Dermis blood vessel endothelial cell (primary cell): ENCODE measurements around the gene KPNB1. TPM values are rescaled to one million over a fixed set of nuclear protein-coding genes. Genes with fewer than 3 reads are reported as not detected.
A peak's percentile ranks its signal among the peaks of the same experiment; 100 is the strongest.

Experiments used
- DNase-seq: peaks from one replicate; pipeline ENCODE4 v3.0.0; 2010
- total RNA-seq: library from RNA; depleted of rRNA; stranded (reverse); fragments of >200 nt; gene quantifications from 2 replicates; pipeline ENCODE4 v1.2.3, GENCODE V29; 2014

The KPNB1 gene
- 394 and 596 TPM in 2 replicates for total RNA-seq

DNA sequence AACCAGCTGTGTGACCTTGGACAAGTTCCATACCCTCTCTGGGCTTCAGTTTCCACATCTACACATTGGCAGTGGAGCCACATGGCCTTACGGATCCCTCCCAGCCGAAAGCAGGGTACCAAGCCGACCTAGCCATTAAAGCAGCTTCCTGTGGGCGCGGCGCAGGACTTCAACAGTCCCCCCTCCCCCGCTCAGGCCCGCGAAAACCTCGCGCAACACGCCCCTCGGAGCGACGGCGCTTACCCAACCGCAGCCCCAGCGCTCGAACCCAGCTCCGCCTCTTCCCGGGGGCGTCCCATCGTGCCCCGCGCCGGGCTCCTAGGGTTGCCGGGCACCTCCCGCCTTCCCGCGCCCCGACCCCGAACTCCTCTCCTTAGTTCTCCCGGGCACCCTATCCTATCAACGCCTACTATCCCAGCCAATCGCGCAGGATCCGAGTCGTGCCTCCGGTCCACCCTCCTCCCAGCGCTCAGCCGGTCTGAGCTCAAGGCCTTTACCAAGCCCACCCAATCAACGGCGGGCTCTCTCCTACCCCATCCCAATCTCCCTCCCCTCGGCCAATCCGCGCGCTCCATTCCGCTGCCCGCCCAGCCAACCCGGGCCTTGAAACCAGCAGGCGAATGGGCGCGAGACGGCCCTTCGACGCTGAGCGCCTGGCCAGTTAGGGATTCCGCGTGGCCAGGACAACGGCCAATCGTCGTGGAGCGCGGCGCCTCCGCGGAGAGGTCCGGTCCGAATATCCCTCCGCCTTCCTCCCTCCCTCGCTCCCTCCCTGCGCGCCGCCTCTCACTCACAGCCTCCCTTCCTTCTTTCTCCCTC, at the start of gene KPNB1:
Gene KPNB1 (plus strand): TSS at position 767 of the 819 bp plus-strand sequence. CDS start 326 bp downstream, outside the sequence.
- DNase-seq: peak; percentile 100

DNA sequence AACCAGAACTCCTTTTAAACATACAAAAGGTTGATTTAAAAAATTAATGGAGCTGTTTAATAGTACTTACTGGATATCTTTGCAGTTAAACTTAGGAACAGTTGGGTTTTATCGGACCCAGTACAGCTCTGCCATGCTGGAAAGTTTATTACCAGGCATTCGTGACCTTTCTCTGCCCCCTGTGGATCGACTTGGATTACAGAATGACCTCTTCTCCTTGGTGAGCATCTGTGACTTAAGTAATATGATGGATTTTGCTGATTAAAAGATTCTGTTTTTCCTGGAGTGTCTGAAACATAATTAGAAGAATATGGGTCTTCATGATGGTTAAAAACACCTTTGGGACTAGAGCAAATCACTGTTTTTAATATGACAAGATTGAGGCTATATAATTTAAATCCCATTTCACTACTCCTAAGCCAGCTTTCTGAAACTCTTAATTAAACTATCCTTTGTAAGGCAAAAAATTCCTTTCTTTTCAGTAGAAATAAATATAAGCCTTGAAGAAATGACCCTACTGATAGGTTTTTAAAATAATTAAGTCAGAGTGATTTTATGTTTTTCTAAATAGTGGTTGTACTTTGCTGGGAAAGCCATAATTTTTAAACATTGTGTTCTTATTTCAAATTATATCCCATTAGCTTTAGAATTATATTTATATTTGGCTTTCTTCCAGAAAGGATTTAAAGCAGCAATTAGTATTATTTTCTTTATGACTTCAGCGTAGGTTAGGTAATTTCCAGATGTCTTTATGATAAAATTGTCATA, 45.7 kb upstream of the KPNB1 start:
- no peak for DNase-seq

- peak; percentile 57 for DNase-seq
Measured at GRCh38 chr17:47604598-47604927, 45.2 kb upstream of the KPNB1 start.

GRCh38 chr17:47605011-47605410, 44.7 kb upstream of the KPNB1 start:
- no peak for DNase-seq

DNA sequence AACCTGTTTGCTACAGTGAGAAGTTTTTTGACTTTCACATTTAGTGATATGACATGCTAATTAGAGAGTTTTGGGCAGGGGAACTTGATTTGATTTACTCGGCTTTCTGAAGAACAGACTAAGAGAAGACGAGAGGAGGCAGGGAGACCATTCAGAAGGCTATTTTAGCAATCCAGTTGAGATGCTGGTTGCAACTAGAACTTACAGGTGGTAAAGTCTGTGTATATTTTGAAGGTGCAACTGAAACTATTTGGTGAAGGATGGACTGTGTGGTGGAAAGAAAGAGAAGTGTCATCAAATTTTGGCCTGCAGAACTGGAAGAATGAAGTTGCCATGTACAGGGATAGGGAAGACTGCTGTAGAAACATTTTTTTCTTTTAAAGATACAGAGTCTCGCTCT, 42.2 kb upstream of the KPNB1 start:
- no peak for DNase-seq

DNA sequence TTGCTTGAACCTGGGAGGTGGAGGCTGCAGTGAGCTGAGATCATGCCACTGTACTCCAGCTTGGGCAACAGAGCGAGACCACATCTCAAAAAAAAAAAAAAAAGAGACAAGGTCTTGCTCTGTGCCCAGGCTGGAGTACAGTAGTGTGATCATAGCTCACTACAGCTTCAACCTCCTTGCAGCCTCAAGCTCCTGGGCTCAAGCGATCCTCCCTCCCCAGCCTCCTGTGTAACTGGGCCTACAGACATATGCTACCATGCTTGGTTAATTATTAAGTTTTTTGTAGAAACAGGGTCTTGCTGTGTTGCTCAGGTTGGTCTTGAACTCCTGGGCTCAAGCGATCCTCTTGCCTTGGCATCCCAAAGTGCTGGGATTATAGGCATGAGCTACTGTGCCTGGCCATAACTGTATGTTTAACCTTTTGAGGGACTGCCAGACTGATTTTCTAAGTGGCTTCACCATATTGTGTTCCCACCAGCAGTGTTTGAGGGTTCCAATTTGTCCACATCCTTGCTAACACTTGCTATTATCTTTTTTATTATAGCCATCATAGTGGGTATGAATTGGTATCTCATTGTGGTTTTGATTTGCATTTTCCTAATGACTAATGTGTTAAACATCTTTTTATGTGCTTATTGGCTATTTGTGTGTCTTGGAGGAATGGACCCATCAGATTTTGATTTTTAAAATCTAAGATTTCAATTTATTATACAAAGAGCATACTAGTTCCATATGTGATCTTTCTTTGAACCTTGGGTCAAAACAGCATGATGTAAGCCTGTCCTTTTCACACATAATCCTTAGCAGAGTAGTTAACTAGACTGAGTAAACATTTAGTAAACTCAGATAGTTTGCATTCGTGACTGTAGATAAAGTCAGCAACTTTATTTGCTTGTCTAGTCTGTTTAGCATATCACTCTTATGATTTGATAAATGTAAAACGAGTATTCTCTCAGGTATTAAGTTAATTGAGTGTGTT, 38.1 kb upstream of the KPNB1 start:
- DNase-seq: no peak

GRCh38 chr17:47615766-47616424, 33.8 kb upstream of the KPNB1 start:
- DNase-seq: peak; percentile 74

DNA sequence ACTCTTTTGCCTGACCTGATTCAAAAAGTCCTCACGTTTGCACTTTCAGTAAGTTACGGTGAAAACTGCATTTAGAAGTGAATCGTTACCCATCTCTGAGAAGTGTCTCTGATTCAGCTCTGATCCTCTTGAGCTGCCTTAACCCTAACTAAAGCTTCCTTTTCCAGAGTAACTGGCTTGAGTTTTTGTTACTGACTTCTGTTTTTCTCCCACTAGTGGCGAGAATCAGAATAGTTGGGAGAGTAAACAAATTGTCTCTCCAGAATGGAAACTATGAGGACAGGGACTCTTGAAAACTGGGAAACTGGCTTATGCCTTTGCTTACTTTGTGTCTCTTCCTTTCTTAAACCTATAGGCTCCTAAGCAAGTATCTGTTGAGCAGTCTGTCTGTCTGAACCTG, 31.3 kb upstream of the KPNB1 start:
- DNase-seq: peak; percentile 44

GRCh38 chr17:47620503-47621245, 29.0 kb upstream of the KPNB1 start:
- DNase-seq: peak; percentile 29

DNA sequence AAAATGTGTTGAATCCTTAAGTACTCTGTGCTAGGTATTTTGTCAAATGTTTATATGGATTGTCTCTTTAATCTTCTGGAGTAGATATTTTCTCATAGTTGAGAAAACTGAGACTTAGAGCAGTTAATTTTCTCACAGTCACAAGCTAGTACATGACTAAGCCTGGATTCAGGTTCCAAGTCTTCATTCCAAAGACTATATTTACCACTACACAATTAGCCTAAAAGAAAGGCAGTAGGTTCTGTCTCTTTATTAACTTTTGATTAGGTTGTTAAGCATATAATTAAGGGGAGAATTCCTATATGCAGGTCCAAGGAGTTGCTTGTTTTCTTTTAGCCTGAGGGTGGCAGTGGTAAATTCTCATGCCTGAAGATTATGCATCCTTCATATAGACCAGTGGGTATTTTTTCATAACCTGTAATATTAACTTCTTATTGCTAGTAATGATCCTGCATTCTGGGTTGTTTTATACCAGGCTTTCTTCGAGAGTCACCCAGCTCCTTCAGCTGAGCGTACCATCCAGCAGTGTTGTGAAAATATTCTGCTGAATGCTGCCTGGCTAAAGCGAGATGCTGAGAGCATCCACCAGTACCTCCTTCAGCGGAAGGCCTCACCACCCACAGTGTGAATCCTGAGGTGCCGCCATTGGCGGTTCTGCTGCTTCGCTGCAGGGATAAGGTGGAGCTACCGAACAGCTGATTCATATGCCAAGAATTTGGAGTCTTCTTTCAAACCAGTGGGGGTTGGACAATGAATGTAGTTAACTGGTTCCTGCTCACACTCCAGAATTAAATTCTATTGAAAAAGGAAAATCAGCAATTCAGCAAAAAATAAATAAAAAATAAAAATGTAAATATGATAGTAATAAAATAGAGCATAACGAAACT, 28.2 kb upstream of the KPNB1 start:
- peak; percentile 80 for DNase-seq

DNA sequence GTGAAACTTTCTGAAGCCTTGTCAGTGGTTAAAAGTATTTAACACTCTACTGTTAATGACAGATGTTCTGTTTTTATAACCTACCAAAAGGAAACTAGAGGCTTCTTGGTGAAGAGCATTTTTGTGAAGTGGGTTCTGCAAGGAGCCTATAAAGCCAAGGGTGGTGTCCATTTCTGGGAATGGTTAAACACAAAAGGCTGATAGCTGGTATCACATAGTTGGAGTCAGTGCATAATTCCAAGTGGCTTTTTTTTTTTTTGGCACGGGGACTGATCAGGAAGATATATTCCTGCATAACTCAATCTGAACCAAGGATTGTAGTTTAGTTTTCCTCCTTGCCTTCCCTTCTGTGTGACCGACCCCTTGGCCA, 27.6 kb upstream of the KPNB1 start:
- no peak for DNase-seq

DNA sequence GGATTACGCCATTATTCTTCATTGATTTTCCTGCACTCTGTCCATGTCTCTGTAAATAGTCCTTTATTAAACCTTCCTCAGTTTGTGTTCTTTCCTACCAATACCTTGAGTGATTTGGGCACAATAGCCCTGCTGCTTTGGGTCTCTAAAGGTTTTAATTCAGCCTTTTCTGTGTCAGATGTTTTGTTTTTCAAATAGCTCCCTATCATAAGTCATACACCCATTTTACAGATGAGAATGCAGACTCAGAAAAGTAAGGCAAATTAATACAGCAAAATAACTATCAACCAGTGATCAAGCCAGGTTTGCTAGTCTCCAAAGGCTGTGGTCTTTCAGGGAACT, 25.0 kb upstream of the KPNB1 start:
- no peak for DNase-seq

GRCh38 chr17:47628014-47628566, 21.6 kb upstream of the KPNB1 start:
- no peak for DNase-seq

DNA sequence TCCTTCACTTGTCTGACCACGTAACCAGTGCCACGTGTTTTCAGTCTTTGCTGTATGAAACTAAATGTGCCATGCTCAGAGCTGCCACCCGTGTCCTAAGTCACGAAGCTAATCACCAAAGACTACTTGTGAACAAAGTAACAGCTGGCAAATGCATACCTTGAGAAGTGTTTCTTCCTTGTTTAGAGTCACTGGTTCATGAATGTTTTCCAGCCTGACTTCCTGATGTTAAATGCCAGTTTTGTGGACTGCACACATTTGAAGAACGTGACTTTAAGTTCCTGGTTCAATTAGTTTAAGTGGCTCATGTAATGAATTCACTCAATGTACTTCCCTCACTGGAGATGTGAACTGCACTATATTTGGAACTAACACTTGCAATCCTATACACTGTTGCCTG, 19.9 kb upstream of the KPNB1 start:
- DNase-seq: peak; percentile 8

DNA sequence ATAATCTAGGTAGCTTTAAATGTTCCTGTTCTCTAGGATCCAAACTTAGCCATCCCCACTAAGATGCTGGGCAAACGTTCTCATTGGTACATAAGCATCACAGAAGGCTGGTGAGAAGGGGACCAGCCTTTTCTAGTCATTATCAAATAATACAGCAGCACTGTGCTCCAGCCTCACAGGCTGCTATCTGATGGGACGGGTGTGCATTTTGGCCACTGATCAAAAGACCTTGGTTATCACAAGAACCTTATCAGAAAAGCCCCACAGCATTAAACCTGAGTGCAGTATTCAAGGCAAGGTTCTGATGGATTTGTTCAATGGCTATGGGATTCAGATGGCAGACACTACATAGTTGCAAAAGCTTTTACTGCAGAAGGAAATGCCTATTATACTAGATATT, 19.1 kb upstream of the KPNB1 start:
- DNase-seq: no peak

GRCh38 chr17:47632991-47633390, 16.7 kb upstream of the KPNB1 start:
- no peak for DNase-seq

DNA sequence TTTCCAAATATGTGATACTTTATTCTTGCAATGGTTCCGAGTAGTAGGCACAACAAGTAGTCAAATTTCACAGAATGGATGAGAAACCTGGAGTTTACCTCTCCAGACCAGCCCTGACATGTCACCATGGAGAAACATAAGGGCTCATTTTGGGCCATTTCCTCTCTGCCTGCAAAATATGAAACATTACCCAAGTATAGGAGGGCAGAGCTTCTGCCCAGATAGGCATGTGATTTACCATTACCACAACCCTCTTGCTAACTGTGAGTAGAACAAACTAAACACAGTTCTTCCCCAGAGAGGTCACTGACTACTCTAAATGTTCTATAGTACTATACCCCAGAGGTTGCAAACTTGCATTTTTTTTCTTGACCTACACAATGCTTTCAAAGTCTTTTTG, 15.7 kb upstream of the KPNB1 start:
- no peak for DNase-seq

DNA sequence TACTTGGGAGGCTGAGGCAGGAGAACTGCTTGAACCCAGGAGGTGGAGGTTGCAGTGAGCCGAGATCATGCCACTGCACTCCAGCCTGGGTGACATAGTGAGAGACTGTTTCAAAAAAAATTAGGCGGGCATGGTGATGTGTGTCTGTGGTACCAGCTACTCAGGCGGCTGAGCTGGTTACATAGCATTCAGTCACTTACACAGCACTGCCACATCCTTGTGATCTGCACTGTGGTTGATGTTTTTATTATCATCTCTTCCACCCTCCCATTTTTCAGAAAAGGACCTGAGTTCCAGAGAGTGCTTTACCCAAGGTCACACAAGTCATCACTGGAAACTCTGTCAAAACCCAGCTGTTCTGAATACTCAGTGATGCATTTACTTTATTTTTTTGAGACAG, 14.8 kb upstream of the KPNB1 start:
- no peak for DNase-seq

DNA sequence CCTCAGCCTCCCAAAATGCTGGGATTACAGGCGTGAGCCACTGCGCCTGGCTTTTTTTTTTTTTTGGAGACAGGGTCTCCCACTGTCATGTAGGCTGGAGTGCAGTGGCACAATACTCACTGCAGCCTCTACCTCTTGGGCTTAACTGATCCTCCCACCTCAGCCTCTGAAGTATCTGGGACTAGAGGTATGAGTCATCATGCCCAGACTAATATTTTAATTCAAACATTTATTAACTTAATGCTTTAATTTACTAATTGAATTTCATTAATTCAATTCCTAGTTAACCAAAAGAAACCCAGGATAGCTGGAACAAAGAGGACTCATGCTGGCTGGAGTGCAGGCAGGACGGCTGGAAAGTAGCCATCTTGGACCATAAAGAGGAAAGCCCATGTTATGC, 14.0 kb upstream of the KPNB1 start:
- DNase-seq: no peak

GRCh38 chr17:47636273-47637030, 13.3 kb upstream of the KPNB1 start:
- DNase-seq: peak; percentile 46
